Caco-2 (cell line): ENCODE data around the gene EVA1A. TPM values are rescaled to one million over a fixed set of nuclear protein-coding genes. Genes with fewer than 3 reads are reported as not detected.

Source experiments
- BruUV-seq: library from RNA; stranded (reverse); fragments of 400-500 nt; replicated peaks from 2 replicates; lab custom pipeline; 2021; lab: Mats Ljungman, UMichigan
- CTCF ChIA-PET: fragments of 300-600 bp; sonication (Branson Sonifier 250); formaldehyde crosslinking; loops from one replicate; lab custom pipeline; 2022; ENCODE audit warnings: antibody characterized with exemption; lab: Charles Lee
- POLR2A ChIA-PET: fragments of 300-600 bp; sonication (Branson Sonifier 250); formaldehyde crosslinking; loops from one replicate; lab custom pipeline; 2022; ENCODE audit warnings: antibody characterized with exemption; lab: Charles Lee
- DNase-seq, 2 experiments: peaks; one replicate each; pipeline versions ENCODE4 v3.0.0 to v3.0.0-alpha.2; 2020 to 2022
- H3K27me3 ChIP-seq: replicated peaks from 2 replicates; pipeline ENCODE4 v1.6.0; 2011; ENCODE audit warnings: low read length; ENCODE audit not compliant: control insufficient read depth, insufficient read depth
- H3K36me3 ChIP-seq: 2 replicates; pipeline ENCODE4 v1.5.1; 2011; ENCODE audit warnings: low read length; ENCODE audit not compliant: control insufficient read depth, insufficient read depth
- H3K4me1 ChIP-seq: fragments of 250-450 bp; sonication (Bioruptor Pico); 2 replicates; pipeline ENCODE4 v1.5.1; 2020; ENCODE audit warnings: mild to moderate bottlenecking
- H3K4me3 ChIP-seq: 2 replicates; pipeline ENCODE4 v1.5.1; 2011; ENCODE audit warnings: low read depth, mild to moderate bottlenecking, control low read depth, low read length
- H3K9me3 ChIP-seq: fragments of 250-450 bp; sonication (Bioruptor Pico); 2 replicates; pipeline ENCODE4 v1.5.1; 2020; ENCODE audit warnings: mild to moderate bottlenecking, moderate library complexity
- H3K27ac Mint-ChIP-seq: one replicate; pipeline ENCODE4 v1.8.0; 2022; ENCODE audit warnings: mixed read lengths; ENCODE audit not compliant: unreplicated experiment
- H3K27me3 Mint-ChIP-seq: one replicate; pipeline ENCODE4 v1.8.0; 2022; ENCODE audit warnings: mixed read lengths; ENCODE audit not compliant: insufficient read depth, unreplicated experiment
- H3K36me3 Mint-ChIP-seq: one replicate; pipeline ENCODE4 v1.8.0; 2022; ENCODE audit warnings: mild to moderate bottlenecking, mixed read lengths; ENCODE audit not compliant: insufficient read depth, unreplicated experiment
- H3K4me1 Mint-ChIP-seq: one replicate; pipeline ENCODE4 v1.8.0; 2022; ENCODE audit warnings: low read depth, mixed read lengths; ENCODE audit not compliant: unreplicated experiment
- H3K4me3 Mint-ChIP-seq: one replicate; pipeline ENCODE4 v1.8.0; 2022; ENCODE audit warnings: mild to moderate bottlenecking, moderate library complexity, mixed read lengths; ENCODE audit not compliant: unreplicated experiment
- H3K9me3 Mint-ChIP-seq: one replicate; pipeline ENCODE4 v1.8.0; 2022; ENCODE audit warnings: mixed read lengths; ENCODE audit not compliant: unreplicated experiment
- CTCF ChIP-seq, 2 experiments: fragments of 200-600 bp in 1 of 2; IDR thresholded peaks; 1 replicate in 1 of 2; 2 replicates in 1 of 2; pipeline versions ENCODE4 v1.5.1 to v1.8.0; 2011 to 2022; ENCODE audit warnings: antibody characterized with exemption in 1 of 2, control low read depth in 1 of 2, inconsistent platforms in 1 of 2, low read depth in 1 of 2, low read length in 1 of 2, mild to moderate bottlenecking in 1 of 2, moderate library complexity in 1 of 2; ENCODE audit not compliant: insufficient read depth in 1 of 2, severe bottlenecking in 1 of 2, unreplicated experiment in 1 of 2
- intact Hi-C: fragments of 100-400 bp; cut with micrococcal nuclease; formaldehyde crosslinking; loops from one replicate; pipeline ENCODE4 v1.10.0; 2022; ENCODE audit not compliant: unreplicated experiment
- total RNA-seq: library from RNA; stranded (reverse); gene quantifications from 2 replicates; pipeline ENCODE4 v1.2.3, GENCODE V29; 2022

Gene EVA1A
- total RNA-seq, 1 experiment from 2014 or later: 0.25 TPM

DNA sequence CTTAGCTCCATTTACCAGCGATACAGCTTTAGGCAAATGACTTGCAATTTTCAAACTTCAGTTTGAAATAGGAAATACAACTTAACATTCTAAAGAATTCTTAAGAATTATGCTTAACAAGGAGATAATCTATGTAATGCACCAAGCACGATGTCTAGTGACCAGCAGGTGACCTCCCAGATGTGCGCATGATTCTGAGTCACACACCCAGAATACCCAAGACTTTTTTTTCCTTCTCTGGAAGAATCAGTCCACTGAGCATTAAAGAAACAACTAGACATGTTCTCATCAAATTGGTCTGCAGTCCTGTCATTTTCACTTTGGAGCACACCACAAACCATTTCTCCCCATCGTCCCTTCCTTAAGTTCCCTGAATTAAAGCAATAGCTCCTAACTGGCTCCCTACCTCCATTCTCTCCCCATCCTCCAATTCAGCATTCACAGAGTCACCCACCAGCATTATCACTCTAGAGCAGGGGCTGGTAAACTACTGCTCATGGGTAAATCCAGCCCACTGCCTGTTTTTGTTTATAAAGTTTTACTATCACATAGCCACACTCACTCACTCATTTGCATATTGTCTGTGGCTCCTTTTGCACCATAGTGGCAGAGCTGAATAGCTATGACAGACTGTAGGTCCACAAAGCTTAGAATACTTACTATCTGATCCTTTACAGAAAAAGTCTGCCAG is 13.2 kb downstream of the EVA1A start:
- CTCF ChIA-PET: no interaction called here
- no peaks in the 10 kb centered on the region for H3K36me3 ChIP-seq
- no peak for TF ChIP-seq CTCF (IDR thresholded peaks at IDR 0.05; ENCODE audit: insufficient read depth in 1 of 2, low read depth in 1 of 2, low read length in 1 of 2, severe bottlenecking in 1 of 2, unreplicated experiment in 1 of 2)
- H3K9me3 ChIP-seq: no peaks in the 10 kb centered on the region
- Mint-ChIP-seq H3K27me3 (peaks cover 10% of the 10 kb centered on the region), H3K9me3 (peaks cover 3% of the 10 kb centered on the region), H3K27ac (no peak overlapping the region), H3K36me3 (no peaks in the 10 kb centered on the region), H3K4me1 (no peaks in the 10 kb centered on the region), H3K4me3 (no peak overlapping the region)
- H3K4me3 ChIP-seq: no peak overlapping the region
- H3K27me3 ChIP-seq: no peaks in the 10 kb centered on the region; the same call in 1 of the 2 replicates
- no TSS peak for BruUV-seq
- DNase-seq: no peak
- POLR2A ChIA-PET: no interaction called here
- intact Hi-C loops: no loop called here
- 0 out of 2 replicates have a peak, but pooled peaks cover 6% of the 10 kb centered on the region for H3K4me1 ChIP-seq

DNA sequence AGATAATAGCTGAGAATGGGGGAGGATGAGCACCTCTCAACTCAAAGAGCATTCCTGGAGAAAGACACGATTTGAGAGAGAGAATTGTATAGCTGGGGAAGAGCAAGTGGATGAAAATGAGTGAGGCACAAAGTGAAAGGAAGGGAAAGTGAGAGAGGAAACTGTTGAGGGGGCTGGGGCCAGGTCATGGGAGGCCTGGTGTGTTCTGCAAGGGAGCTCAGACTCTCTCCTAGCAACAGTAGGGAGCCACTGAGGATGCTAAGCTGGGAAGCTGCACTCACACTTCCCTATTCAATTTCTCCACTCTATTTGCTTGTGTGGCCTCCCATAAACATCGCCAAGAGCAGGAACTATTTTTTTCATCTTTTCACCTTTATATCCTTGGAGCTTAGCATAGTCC is 14.8 kb downstream of the EVA1A start:
- TF ChIP-seq CTCF (IDR thresholded peaks at IDR 0.05; ENCODE audit: insufficient read depth in 1 of 2, low read depth in 1 of 2, low read length in 1 of 2, severe bottlenecking in 1 of 2, unreplicated experiment in 1 of 2): no peak
- ChIA-PET CTCF (interaction anchor here (0.6 kb wide), 1 partner anchor 89 kb away, joined by 3 read pairs; no protein-coding TSS in a partner anchor), POLR2A (no interaction called here)
- Mint-ChIP-seq H3K27me3 (peaks cover 9% of the 10 kb centered on the region), H3K4me1 (no peaks in the 10 kb centered on the region), H3K27ac (no peak overlapping the region), H3K9me3 (peaks cover 12% of the 10 kb centered on the region), H3K4me3 (no peak overlapping the region), H3K36me3 (no peaks in the 10 kb centered on the region)
- no TSS peak for BruUV-seq
- intact Hi-C loops: no loop called here
- no peak for DNase-seq
- 0 out of 2 replicates have a peak, but pooled peaks cover 6% of the 10 kb centered on the region for H3K4me1 ChIP-seq
- H3K9me3 ChIP-seq: no peaks in the 10 kb centered on the region
- H3K4me3 ChIP-seq: no peak overlapping the region
- H3K36me3 ChIP-seq: no peaks in the 10 kb centered on the region
- H3K27me3 ChIP-seq: no peaks in the 10 kb centered on the region; the same call in 1 of the 2 replicates

GRCh38 chr2:75545387-75545786 is 15.4 kb downstream of the EVA1A start:
- CTCF ChIA-PET: interaction anchor here (0.6 kb wide), 1 partner anchor 89 kb away, joined by 3 read pairs; no protein-coding TSS in a partner anchor

More at GRCh38 chr2:75545387-75545786, 15.4 kb downstream of the EVA1A start:
- H3K9me3 ChIP-seq: no peaks in the 10 kb centered on the region
- Mint-ChIP-seq H3K4me1 (no peaks in the 10 kb centered on the region), H3K4me3 (no peak overlapping the region), H3K9me3 (peaks cover 12% of the 10 kb centered on the region), H3K27me3 (peaks cover 9% of the 10 kb centered on the region), H3K36me3 (no peaks in the 10 kb centered on the region), H3K27ac (no peak overlapping the region)
- no peak overlapping the region for H3K4me3 ChIP-seq
- no peak for TF ChIP-seq CTCF (IDR thresholded peaks at IDR 0.05; ENCODE audit: insufficient read depth in 1 of 2, low read depth in 1 of 2, low read length in 1 of 2, severe bottlenecking in 1 of 2, unreplicated experiment in 1 of 2)
- H3K36me3 ChIP-seq: no peaks in the 10 kb centered on the region
- no peaks in the 10 kb centered on the region; the same call in 1 of the 2 replicates for H3K27me3 ChIP-seq
- H3K4me1 ChIP-seq: 0 out of 2 replicates have a peak, but pooled peaks cover 6% of the 10 kb centered on the region
- intact Hi-C loops: no loop called here
- POLR2A ChIA-PET: no interaction called here
- no peak for DNase-seq
- no TSS peak for BruUV-seq
